ENCODE data around the gene DHX15. TPM values are rescaled to one million over a fixed set of nuclear protein-coding genes. Genes with fewer than 3 reads are reported as not detected.
A peak's percentile ranks its signal among the peaks of the same experiment; 100 is the strongest.

DHX15 gene
- total RNA-seq, 6 experiments from 2014 or later, result 98.9 to 117 (median 110) TPM

DNA sequence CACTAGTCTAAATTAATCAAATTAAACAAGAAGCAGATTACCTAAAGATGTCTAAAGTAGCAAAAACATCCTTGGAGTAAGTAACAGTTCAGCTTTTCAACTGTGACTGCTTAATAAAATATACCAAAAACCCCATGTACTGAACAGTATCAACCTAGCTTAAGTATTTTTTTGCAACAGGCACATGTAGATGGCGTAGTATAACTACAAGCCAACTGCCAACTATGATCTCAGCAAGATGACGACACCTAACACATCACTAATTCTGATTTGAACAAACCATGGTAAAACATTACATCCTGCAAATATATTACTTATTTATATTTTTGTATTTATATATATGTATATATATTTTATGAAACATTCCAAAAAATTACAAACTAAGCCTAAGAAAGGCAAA, 24.5 kb downstream of the DHX15 start:
- Mint-ChIP-seq H3K9me3 (peaks cover 4% of the 10 kb centered on the region; the same call in 1 of the 2 replicates), H3K36me3 (ENCODE audit: low read depth) (peaks cover 32% of the 10 kb centered on the region), H3K4me3 (0 out of 2 replicates have a peak overlapping the region, but pooled peaks have one; percentile 39), H3K27ac (peak overlapping the region; percentile 77), H3K27me3 (ENCODE audit: insufficient read depth) (no peaks in the 10 kb centered on the region), H3K4me1 (ENCODE audit: low read depth) (peaks cover 86% of the 10 kb centered on the region)
- TF ChIP-seq, protein P1, sequence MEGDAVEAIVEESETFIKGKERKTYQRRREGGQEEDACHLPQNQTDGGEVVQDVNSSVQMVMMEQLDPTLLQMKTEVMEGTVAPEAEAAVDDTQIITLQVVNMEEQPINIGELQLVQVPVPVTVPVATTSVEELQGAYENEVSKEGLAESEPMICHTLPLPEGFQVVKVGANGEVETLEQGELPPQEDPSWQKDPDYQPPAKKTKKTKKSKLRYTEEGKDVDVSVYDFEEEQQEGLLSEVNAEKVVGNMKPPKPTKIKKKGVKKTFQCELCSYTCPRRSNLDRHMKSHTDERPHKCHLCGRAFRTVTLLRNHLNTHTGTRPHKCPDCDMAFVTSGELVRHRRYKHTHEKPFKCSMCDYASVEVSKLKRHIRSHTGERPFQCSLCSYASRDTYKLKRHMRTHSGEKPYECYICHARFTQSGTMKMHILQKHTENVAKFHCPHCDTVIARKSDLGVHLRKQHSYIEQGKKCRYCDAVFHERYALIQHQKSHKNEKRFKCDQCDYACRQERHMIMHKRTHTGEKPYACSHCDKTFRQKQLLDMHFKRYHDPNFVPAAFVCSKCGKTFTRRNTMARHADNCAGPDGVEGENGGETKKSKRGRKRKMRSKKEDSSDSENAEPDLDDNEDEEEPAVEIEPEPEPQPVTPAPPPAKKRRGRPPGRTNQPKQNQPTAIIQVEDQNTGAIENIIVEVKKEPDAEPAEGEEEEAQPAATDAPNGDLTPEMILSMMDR (IDR thresholded peaks at IDR 0.05), result peak; percentile 18; the same call in 1 of the 2 replicates
- DNase-seq, result no peak

DNA sequence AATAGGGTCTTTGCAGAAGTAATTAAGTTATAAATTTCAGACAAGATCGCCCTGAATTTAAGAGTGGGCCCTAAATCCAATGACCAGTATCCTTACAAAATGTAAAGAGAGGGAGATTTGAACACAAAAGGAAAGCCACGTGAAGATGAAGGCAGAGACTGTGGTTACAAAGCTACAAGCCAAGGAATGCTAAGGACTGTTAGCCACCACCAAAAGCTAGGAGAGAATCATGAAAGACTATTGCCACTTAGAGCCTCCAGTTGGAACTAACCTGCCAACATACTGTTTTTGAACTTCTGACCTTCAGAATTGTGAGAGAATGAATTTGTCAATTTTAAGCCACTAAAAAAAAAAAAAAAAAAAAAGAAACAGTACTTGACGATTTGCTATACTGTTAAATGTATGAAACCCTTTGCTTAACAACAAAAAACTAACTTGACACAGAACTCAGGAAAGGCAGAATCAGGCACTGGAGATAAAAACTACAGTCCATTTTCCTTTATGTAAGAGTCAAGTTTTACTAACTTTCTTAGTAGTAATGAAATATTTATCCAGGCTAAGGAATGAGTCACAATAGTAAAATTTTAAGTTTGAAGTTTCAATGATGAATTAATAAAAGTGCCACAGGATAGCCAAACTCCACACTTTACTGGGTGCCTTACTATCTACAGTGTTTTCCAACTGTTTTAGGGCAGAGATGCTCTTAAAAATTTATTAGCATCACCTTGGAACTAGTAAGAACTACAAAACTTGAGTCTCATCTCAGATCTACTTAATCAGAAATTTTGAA, 25.1 kb downstream of the DHX15 start:
- H3K9me3 Mint-ChIP-seq, result peaks cover 4% of the 10 kb centered on the region; the same call in 1 of the 2 replicates
- peaks cover 84% of the 10 kb centered on the region for H3K4me1 Mint-ChIP-seq (ENCODE audit: low read depth)
- H3K4me3 Mint-ChIP-seq, result peak overlapping the region; percentile 39
- TF ChIP-seq, protein P1 (IDR thresholded peaks at IDR 0.05), result no peak
- H3K36me3 Mint-ChIP-seq (ENCODE audit: low read depth), result peaks cover 28% of the 10 kb centered on the region
- no peaks in the 10 kb centered on the region for H3K27me3 Mint-ChIP-seq (ENCODE audit: insufficient read depth)
- DNase-seq, result peak; percentile 40
- peak overlapping the region; percentile 77 for H3K27ac Mint-ChIP-seq

DNA sequence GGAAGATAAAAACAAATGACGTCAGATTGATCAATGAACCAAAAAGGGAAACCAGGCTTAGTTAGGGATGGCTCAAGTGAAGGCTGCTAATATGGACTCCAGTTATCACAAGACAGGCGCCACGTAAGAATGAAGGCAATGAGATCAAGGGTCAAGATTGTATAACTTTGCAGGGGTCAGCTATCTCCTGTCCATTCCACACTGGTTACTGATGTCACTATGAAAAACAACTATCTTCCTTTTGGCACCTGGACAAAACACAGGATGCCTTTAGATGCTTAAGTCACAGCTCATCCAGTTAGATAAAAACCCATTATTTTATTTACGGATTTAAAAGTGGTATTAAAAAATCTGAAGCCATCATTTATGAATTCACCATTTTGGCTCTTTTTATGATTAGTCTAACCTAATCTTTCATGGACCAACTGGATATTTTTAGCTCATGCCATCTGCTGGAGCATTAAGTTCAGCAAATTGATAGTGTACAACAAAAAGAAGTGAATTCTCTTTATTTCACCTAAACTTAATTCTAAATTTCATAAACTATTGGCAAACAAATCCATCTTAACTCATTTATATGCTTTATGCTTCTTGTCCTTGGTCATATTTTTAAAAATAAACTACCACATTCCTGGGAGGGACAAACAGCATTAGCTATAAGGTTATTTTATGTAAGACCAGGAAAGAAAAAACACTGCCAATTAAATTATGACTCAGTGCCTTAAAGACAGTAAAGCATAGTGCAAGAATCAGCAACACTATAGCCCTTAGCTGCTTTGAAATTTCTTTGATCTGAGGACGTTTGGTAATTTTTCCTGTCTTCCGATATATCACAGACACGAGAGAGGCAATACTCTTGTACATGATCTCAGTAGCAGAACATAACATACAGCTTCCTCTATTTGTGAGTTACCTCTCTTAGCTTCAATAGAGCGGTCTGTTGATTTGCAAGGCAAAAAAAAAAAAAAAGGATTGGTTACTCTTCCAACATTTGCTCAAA, 27.0 kb downstream of the DHX15 start:
- Mint-ChIP-seq H3K9me3 (peaks cover 4% of the 10 kb centered on the region; the same call in 1 of the 2 replicates), H3K36me3 (ENCODE audit: low read depth) (peaks cover 23% of the 10 kb centered on the region), H3K27me3 (ENCODE audit: insufficient read depth) (no peaks in the 10 kb centered on the region), H3K27ac (peak overlapping the region; percentile 69), H3K4me3 (peak overlapping the region; percentile 70), H3K4me1 (ENCODE audit: low read depth) (peaks cover 80% of the 10 kb centered on the region)
- peak; percentile 45 for DNase-seq
- TF ChIP-seq, protein P1 (IDR thresholded peaks at IDR 0.05), result no peak

DNA sequence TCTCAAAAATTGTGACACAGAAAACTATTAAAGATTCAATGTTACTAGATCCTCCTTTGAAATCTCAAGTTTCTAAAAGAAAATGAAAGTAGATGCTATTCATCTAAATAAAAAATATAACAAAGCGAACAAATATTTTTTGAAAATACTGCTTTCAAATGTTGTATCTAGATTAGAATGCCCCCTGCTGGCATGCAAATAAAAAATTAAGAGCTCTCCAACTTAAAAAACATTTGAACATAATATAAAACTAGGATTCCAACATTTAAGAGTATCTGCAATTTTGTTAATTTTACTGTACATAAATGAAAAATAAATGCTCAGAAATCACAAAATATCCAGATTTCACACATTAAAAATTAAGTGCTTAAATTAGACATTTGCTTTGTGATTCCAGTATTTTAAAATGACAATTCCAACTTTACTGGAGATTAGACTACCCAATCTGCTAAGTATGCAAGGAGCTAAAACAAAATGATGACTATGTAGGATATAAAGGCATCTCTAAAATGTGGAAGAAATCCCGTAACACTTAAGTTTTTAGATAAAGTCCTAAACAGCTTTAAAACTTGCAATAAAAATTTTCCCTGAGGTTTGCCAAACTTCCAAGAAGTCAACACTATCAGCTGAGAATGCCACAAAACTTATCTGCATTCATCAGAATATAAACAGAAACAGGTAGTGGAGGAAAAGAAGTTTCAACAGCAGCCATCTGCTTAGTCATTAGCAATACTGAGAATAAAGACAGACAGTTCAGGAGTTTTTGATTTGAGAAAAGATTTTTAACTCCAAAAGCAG, 32.7 kb downstream of the DHX15 start:
- Mint-ChIP-seq H3K27ac (0 out of 2 replicates have a peak overlapping the region, but pooled peaks have one; percentile 40), H3K4me1 (ENCODE audit: low read depth) (peaks cover 51% of the 10 kb centered on the region), H3K4me3 (no peak overlapping the region), H3K9me3 (no peaks in the 10 kb centered on the region), H3K36me3 (ENCODE audit: low read depth) (peaks cover 29% of the 10 kb centered on the region), H3K27me3 (ENCODE audit: insufficient read depth) (no peaks in the 10 kb centered on the region)
- TF ChIP-seq, protein P1 (IDR thresholded peaks at IDR 0.05), result peak; percentile 80
- no peak for DNase-seq

Measured in HFFc6 (cell line).